Neural crest cell (in vitro differentiated cells): ENCODE results near the gene DCT. TPM values are rescaled to one million over a fixed set of nuclear protein-coding genes. Genes with fewer than 3 reads are reported as not detected.

Experiments
- DNase-seq: peaks from one replicate; pipeline ENCODE4 v3.0.0; 2021; ENCODE audit warnings: low read depth, mixed read lengths, low spot score
- H3K27ac Mint-ChIP-seq: one replicate; pipeline ENCODE4 v1.8.0; 2021; ENCODE audit warnings: mild to moderate bottlenecking, mixed read lengths; ENCODE audit not compliant: unreplicated experiment
- H3K27me3 Mint-ChIP-seq: 2 replicates; pipeline ENCODE4 v1.8.0; 2021; ENCODE audit warnings: low read depth, mild to moderate bottlenecking, mixed read lengths
- H3K36me3 Mint-ChIP-seq: 2 replicates; pipeline ENCODE4 v1.8.0; 2021; ENCODE audit warnings: low read depth, mild to moderate bottlenecking, mixed read lengths
- H3K4me1 Mint-ChIP-seq: 2 replicates; pipeline ENCODE4 v1.8.0; 2021; ENCODE audit warnings: mixed read lengths
- H3K4me3 Mint-ChIP-seq: one replicate; pipeline ENCODE4 v1.8.0; 2021; ENCODE audit warnings: mild to moderate bottlenecking, mixed read lengths
- H3K9me3 Mint-ChIP-seq: 2 replicates; pipeline ENCODE4 v1.8.0; 2021; ENCODE audit warnings: mixed read lengths
- CTCF ChIP-seq: fragments of 200-600 bp; sonication (generic); conservative IDR thresholded peaks from 2 replicates; pipeline ENCODE4 v1.5.0; 2021; ENCODE audit warnings: antibody characterized with exemption, mild to moderate bottlenecking
- total RNA-seq: library from RNA; stranded (reverse); gene quantifications from 2 replicates; pipeline ENCODE4 v1.2.1, GENCODE V29; 2021

Gene DCT
- total RNA-seq, 1 donor from 2014 or later: 0.12 TPM

DNA sequence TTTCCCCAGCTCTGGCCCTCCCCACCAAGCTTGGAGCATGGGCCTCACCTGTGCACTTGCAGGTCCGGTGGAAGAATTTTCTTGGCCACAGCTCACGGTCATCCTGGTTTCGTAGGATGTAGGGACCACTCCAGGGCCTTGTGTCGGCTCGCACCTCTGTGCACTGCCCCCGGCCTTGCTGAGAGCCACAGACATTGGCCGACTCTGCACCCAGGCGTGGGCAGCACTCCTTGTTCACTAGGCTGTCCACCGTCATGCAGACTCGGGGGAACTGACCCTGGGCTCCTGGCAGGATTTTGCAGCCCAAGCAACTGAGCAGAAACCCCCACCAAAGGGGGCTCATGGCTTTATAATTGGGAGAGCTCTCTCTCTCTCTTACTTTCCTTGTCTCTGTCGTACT, 569 bp downstream of the DCT start:
- Mint-ChIP-seq H3K9me3 (no peaks in the 10 kb centered on the region), H3K27ac (no peak overlapping the region), H3K27me3 (no peaks in the 10 kb centered on the region), H3K4me3 (no peak overlapping the region), H3K36me3 (no peaks in the 10 kb centered on the region), H3K4me1 (peaks cover 17% of the 10 kb centered on the region)
- DNase-seq: no peak
- no peak for TF ChIP-seq CTCF

- H3K36me3 Mint-ChIP-seq: no peaks in the 10 kb centered on the region
- TF ChIP-seq CTCF: no peak
- H3K27me3 Mint-ChIP-seq: no peaks in the 10 kb centered on the region
- no peak overlapping the region for H3K27ac Mint-ChIP-seq
- no peaks in the 10 kb centered on the region for H3K4me1 Mint-ChIP-seq
- H3K4me3 Mint-ChIP-seq: no peak overlapping the region
- H3K9me3 Mint-ChIP-seq: no peaks in the 10 kb centered on the region
- DNase-seq: no peak
Observed at GRCh38 chr13:94470126-94470525, 9.4 kb downstream of the DCT start.

GRCh38 chr13:94464771-94465170, 14.7 kb downstream of the DCT start:
- no peak overlapping the region for H3K4me3 Mint-ChIP-seq
- no peaks in the 10 kb centered on the region for H3K36me3 Mint-ChIP-seq
- no peak for TF ChIP-seq CTCF
- H3K27me3 Mint-ChIP-seq: no peaks in the 10 kb centered on the region
- no peak overlapping the region for H3K27ac Mint-ChIP-seq
- no peaks in the 10 kb centered on the region for H3K4me1 Mint-ChIP-seq
- DNase-seq: no peak
- no peaks in the 10 kb centered on the region for H3K9me3 Mint-ChIP-seq

DNA sequence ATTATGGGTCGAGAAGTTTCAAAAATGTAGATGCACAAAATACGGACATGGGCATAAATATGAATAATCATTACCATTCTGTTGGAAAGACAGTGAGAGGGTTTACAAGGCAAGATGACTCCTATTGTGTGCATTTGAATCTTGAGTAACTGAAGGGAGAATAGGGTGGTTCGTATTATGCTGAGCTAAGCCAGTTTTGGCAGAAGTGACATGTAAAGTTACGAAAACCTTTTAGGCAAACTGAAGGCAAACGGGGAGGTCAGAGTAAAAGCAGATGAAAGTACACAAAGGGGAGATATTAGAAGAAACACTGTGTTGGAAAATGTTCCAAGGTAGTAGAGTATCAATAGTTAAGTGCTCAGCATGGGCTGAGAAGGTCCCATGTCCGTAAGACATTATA, 16.8 kb downstream of the DCT start:
- H3K27ac Mint-ChIP-seq: no peak overlapping the region
- DNase-seq: no peak
- no peak for TF ChIP-seq CTCF
- H3K4me1 Mint-ChIP-seq: no peaks in the 10 kb centered on the region
- no peaks in the 10 kb centered on the region for H3K9me3 Mint-ChIP-seq
- no peak overlapping the region for H3K4me3 Mint-ChIP-seq
- H3K27me3 Mint-ChIP-seq: no peaks in the 10 kb centered on the region
- no peaks in the 10 kb centered on the region for H3K36me3 Mint-ChIP-seq

DNA sequence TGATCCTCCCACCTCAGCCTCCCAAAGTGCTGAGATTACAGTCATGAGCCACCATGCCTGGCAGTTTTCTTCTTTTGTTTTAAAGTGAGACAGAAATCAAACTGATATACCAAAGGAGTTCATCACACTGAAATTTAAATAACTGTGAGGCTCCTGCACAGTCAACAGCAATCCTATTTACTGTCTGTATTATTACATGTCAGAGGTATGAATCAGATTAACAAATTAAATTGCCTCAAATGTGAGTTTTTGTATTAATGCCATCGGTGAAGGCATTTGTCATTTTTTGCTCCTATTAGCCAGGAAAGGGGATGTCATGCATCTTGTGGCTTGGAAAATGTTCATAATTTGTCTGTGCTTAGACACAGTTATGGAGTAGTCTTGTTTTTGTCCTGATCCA, 20.4 kb downstream of the DCT start:
- TF ChIP-seq CTCF: no peak
- Mint-ChIP-seq H3K27ac (no peak overlapping the region), H3K27me3 (no peaks in the 10 kb centered on the region), H3K4me3 (no peak overlapping the region), H3K4me1 (no peaks in the 10 kb centered on the region), H3K9me3 (no peaks in the 10 kb centered on the region), H3K36me3 (no peaks in the 10 kb centered on the region)
- DNase-seq: no peak

GRCh38 chr13:94455414-94455813, 24.1 kb downstream of the DCT start:
- Mint-ChIP-seq H3K27ac (no peak overlapping the region), H3K9me3 (no peaks in the 10 kb centered on the region), H3K27me3 (no peaks in the 10 kb centered on the region)

More at GRCh38 chr13:94455414-94455813, 24.1 kb downstream of the DCT start:
- H3K36me3 Mint-ChIP-seq: no peaks in the 10 kb centered on the region
- no peak for TF ChIP-seq CTCF
- no peak for DNase-seq
- H3K4me1 Mint-ChIP-seq: no peaks in the 10 kb centered on the region
- H3K4me3 Mint-ChIP-seq: no peak overlapping the region
